OCI-LY1 (cell line): ENCODE measurements around the gene MRPL51.
A peak's percentile ranks its signal among the peaks of the same experiment; 100 is the strongest.

Experiments
- H2AFZ ChIP-seq: fragments of 200-600 bp; sonication (generic), shearing (Covaris generic); 2 replicates; pipeline ENCODE4 v1.6.0; 2014; ENCODE audit warnings: antibody characterized with exemption, mild to moderate bottlenecking, low read length
- H3F3A ChIP-seq: fragments of 200-600 bp; sonication (generic), shearing (Covaris generic); 2 replicates; pipeline ENCODE4 v1.6.0; 2014; ENCODE audit warnings: mild to moderate bottlenecking, antibody characterized with exemption, low read length, moderate library complexity; ENCODE audit not compliant: insufficient read depth
- H3K27ac ChIP-seq: fragments of 200-600 bp; sonication (generic); 2 replicates; pipeline ENCODE4 v1.5.1; 2014; ENCODE audit warnings: low read length, mixed run types, mild to moderate bottlenecking, low read depth; ENCODE audit not compliant: poor library complexity, severe bottlenecking
- H3K27me3 ChIP-seq: fragments of 200-600 bp; sonication (generic); 2 replicates; pipeline ENCODE4 v1.6.0; 2014; ENCODE audit warnings: antibody characterized with exemption, mild to moderate bottlenecking, low read length, moderate library complexity; ENCODE audit not compliant: insufficient read depth
- H3K36me3 ChIP-seq: fragments of 200-600 bp; sonication (generic); 2 replicates; pipeline ENCODE4 v1.6.1; 2014; ENCODE audit warnings: mild to moderate bottlenecking, antibody characterized with exemption, low read length, moderate library complexity, mixed read lengths; ENCODE audit not compliant: insufficient read depth
- H3K4me1 ChIP-seq: fragments of 200-600 bp; sonication (generic); 2 replicates; pipeline ENCODE4 v1.5.1; 2014; ENCODE audit warnings: mild to moderate bottlenecking, low read length, moderate library complexity; ENCODE audit not compliant: insufficient read depth, severe bottlenecking
- H3K4me2 ChIP-seq: fragments of 200-600 bp; sonication (generic), shearing (Covaris generic); 2 replicates; pipeline ENCODE4 v1.6.1; 2014; ENCODE audit warnings: low read length
- H3K4me3 ChIP-seq: fragments of 200-600 bp; sonication (generic); 2 replicates; pipeline ENCODE4 v1.5.1; 2014; ENCODE audit warnings: low read length, low read depth, mild to moderate bottlenecking, mixed read lengths; ENCODE audit not compliant: poor library complexity, severe bottlenecking
- H3K79me2 ChIP-seq: fragments of 200-600 bp; shearing (Covaris generic); 2 replicates; pipeline ENCODE4 v1.6.1; 2016; ENCODE audit warnings: mixed run types, low read length, mixed read lengths; ENCODE audit not compliant: insufficient read depth
- H3K9ac ChIP-seq: fragments of 200-600 bp; sonication (generic), shearing (Covaris generic); 2 replicates; pipeline ENCODE4 v1.6.1; 2014; ENCODE audit warnings: mild to moderate bottlenecking, low read length, mixed read lengths
- H3K9me2 ChIP-seq: fragments of 200-600 bp; sonication (generic), shearing (Covaris generic); 2 replicates; pipeline ENCODE4 v1.6.1; 2014; ENCODE audit warnings: low read depth, mild to moderate bottlenecking, low read length, mixed read lengths
- H3K9me3 ChIP-seq: fragments of 200-600 bp; shearing (Covaris generic); 2 replicates; pipeline ENCODE4 v1.6.1; 2014; ENCODE audit warnings: low read length, mixed read lengths
- H4K20me1 ChIP-seq: fragments of 200-600 bp; sonication (generic), shearing (Covaris generic); 2 replicates; pipeline ENCODE4 v1.6.0; 2016; ENCODE audit warnings: mild to moderate bottlenecking, low read length; ENCODE audit not compliant: insufficient read depth
- CTCF ChIP-seq: fragments of 200-600 bp; sonication (generic), shearing (Covaris generic); IDR thresholded peaks from 2 replicates; pipeline ENCODE4 v1.5.1; 2017; ENCODE audit warnings: mild to moderate bottlenecking, antibody characterized with exemption, low read length, moderate library complexity, mixed read lengths
- EZH2 ChIP-seq: fragments of 200-600 bp; sonication (generic), shearing (Covaris generic); IDR thresholded peaks from 2 replicates; pipeline ENCODE4 v1.8.0; 2017; ENCODE audit warnings: borderline replicate concordance, mixed run types, mild to moderate bottlenecking, antibody characterized with exemption, low read length, moderate library complexity, mixed read lengths

Gene MRPL51

GRCh38 chr12:6492838-6493496 is at the start of gene MRPL51:
MRPL51 (minus strand) TSS chr12:6493262; CDS start chr12:6493136, 126 bp downstream.
- no peaks in the 10 kb centered on the region for H3F3A ChIP-seq
- H3K9me3 ChIP-seq: no peaks in the 10 kb centered on the region
- H3K9ac ChIP-seq: peak within 1 kb of the TSS; percentile 96
- peak within 1 kb of the TSS; percentile 96 for H3K27ac ChIP-seq
- no peaks in the 10 kb centered on the region for H3K9me2 ChIP-seq
- peaks cover 37% of the 10 kb centered on the region for H3K4me1 ChIP-seq
- H2AFZ ChIP-seq: no peak within 1 kb of the TSS
- peaks cover 45% of the 10 kb centered on the region for H3K36me3 ChIP-seq
- H4K20me1 ChIP-seq: no peaks in the 10 kb centered on the region
- H3K4me2 ChIP-seq: peak within 1 kb of the TSS; percentile 79
- no peaks in the 10 kb centered on the region for H3K27me3 ChIP-seq
- TF ChIP-seq EZH2 (no peak), CTCF (no peak)
- peak within 1 kb of the TSS; percentile 94 for H3K4me3 ChIP-seq
- H3K79me2 ChIP-seq: peaks cover 29% of the 10 kb centered on the region

- no peak overlapping the region for H2AFZ ChIP-seq
- no peak overlapping the region for H3K4me2 ChIP-seq
- H3K9me2 ChIP-seq: no peaks in the 10 kb centered on the region
- peaks cover 44% of the 10 kb centered on the region for H3K36me3 ChIP-seq
- no peaks in the 10 kb centered on the region for H3K9me3 ChIP-seq
- H4K20me1 ChIP-seq: no peaks in the 10 kb centered on the region
- peaks cover 41% of the 10 kb centered on the region for H3K4me1 ChIP-seq
- no peak for TF ChIP-seq CTCF
- TF ChIP-seq EZH2: no peak
- no peaks in the 10 kb centered on the region for H3K27me3 ChIP-seq
- H3K79me2 ChIP-seq: no peaks in the 10 kb centered on the region
- no peaks in the 10 kb centered on the region; the same call in 1 of the 2 replicates for H3F3A ChIP-seq
- H3K9ac ChIP-seq: no peak overlapping the region
- peak overlapping the region; percentile 19 for H3K27ac ChIP-seq
- no peak overlapping the region for H3K4me3 ChIP-seq
These were observed 49.3 kb upstream of the MRPL51 start for GRCh38 chr12:6542209-6543009.

- TF ChIP-seq CTCF (no peak), EZH2 (no peak)
- Histone ChIP-seq H3F3A (no peaks in the 10 kb centered on the region; the same call in none of the 2 replicates), H3K4me3 (no peak overlapping the region), H3K27ac (peak overlapping the region; percentile 85), H2AFZ (no peak overlapping the region), H3K27me3 (no peaks in the 10 kb centered on the region), H3K4me1 (peaks cover 49% of the 10 kb centered on the region), H3K79me2 (no peaks in the 10 kb centered on the region), H3K36me3 (peaks cover 53% of the 10 kb centered on the region), H3K9me2 (no peaks in the 10 kb centered on the region), H4K20me1 (no peaks in the 10 kb centered on the region), H3K4me2 (no peak overlapping the region), H3K9ac (no peak overlapping the region), H3K9me3 (no peaks in the 10 kb centered on the region)
These were observed 48.5 kb upstream of the MRPL51 start for GRCh38 chr12:6541371-6542165.
